PC-9 (cell line): Measurements from ENCODE around the gene FNDC5.

ENCODE experiments used
- EZH2 ChIP-seq: fragments of 200-600 bp; sonication (generic); IDR thresholded peaks from 2 replicates; pipeline ENCODE4 v1.8.0; 2017; ENCODE audit warnings: antibody characterized with exemption, low read depth
- TF ChIP-seq, protein P1 (sequence below): fragments of 200-600 bp; sonication (generic); conservative IDR thresholded peaks from 2 replicates; pipeline ENCODE4 v1.6.1; 2017; ENCODE audit warnings: mixed run types, antibody characterized with exemption, mild to moderate bottlenecking, moderate library complexity

DNA sequence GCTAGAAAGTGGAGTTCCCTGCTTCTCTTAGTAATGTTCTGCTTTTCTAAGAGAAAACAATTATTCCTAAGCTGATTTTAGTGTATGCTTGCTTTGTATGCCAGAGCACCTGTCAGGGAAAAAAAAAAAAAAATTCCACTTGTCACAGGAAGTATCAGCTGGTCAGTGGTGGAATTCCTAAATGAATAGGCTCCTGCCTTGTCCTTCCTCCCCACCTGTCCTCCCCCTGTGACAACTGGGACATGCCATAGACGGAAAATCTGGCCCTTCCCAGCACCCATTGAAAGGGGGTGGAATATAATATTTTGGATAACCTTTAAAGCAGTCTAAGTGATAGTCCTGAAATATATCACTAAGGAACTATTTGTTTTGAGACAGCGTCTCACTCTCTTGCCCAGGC lies 10.8 kb downstream of the FNDC5 start:
- TF ChIP-seq, protein P1, sequence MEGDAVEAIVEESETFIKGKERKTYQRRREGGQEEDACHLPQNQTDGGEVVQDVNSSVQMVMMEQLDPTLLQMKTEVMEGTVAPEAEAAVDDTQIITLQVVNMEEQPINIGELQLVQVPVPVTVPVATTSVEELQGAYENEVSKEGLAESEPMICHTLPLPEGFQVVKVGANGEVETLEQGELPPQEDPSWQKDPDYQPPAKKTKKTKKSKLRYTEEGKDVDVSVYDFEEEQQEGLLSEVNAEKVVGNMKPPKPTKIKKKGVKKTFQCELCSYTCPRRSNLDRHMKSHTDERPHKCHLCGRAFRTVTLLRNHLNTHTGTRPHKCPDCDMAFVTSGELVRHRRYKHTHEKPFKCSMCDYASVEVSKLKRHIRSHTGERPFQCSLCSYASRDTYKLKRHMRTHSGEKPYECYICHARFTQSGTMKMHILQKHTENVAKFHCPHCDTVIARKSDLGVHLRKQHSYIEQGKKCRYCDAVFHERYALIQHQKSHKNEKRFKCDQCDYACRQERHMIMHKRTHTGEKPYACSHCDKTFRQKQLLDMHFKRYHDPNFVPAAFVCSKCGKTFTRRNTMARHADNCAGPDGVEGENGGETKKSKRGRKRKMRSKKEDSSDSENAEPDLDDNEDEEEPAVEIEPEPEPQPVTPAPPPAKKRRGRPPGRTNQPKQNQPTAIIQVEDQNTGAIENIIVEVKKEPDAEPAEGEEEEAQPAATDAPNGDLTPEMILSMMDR: no peak
- TF ChIP-seq EZH2: no peak
